Mucosa of descending colon (tissue), 3 donors: ENCODE results near the gene ABCC6. TPM values are rescaled to one million over a fixed set of nuclear protein-coding genes. Genes with fewer than 3 reads are reported as not detected.
"Not testable (repeated sequence)": the region's sequence is repeated elsewhere in the genome, so short reads cannot be mapped to it uniquely, and the experiment has no call there.

Source experiments
- ATAC-seq: fragments of 200-7000 bp; cut with Tn5 transposase; one replicate; pipeline ENCODE4 v1.9.1; 2020; ENCODE audit warnings: mild to moderate bottlenecking, moderate library complexity
- DNase-seq, 3 donors: peaks; one replicate each; pipeline ENCODE4 v3.0.0-alpha.2; 2020
- H3K36me3 ChIP-seq: fragments of 200-600 bp; one replicate; pipeline ENCODE4 v1.8.0; 2021; ENCODE audit warnings: low read depth, mild to moderate bottlenecking
- H3K4me1 ChIP-seq: fragments of 200-600 bp; one replicate; pipeline ENCODE4 v1.8.0; 2021; ENCODE audit warnings: low read depth, mild to moderate bottlenecking
- H3K4me3 ChIP-seq: fragments of 200-600 bp; one replicate; pipeline ENCODE4 v1.8.0; 2021; ENCODE audit warnings: mild to moderate bottlenecking
- H3K9me3 ChIP-seq: fragments of 200-600 bp; one replicate; pipeline ENCODE4 v1.8.0; 2021; ENCODE audit warnings: mild to moderate bottlenecking
- CTCF ChIP-seq: fragments of 200-600 bp; IDR thresholded peaks from one replicate; pipeline ENCODE4 v1.8.0; 2022; ENCODE audit warnings: antibody characterized with exemption, mild to moderate bottlenecking
- intact Hi-C, 2 donors: fragments of 100-400 bp; cut with DNase I in 1 of 2; cut with micrococcal nuclease in 1 of 2; formaldehyde crosslinking; loops; one replicate each; pipeline versions ENCODE4 v1.11.0 to v1.11.1; 2022; cut with DNase I, micrococcal nuclease
- total RNA-seq, 3 donors: library from RNA; stranded (reverse); fragmentation: NEBNext Ultra II Directional in 2 of 3; extraction: Animal tissue kit (Norgen Biotek cat#: 25700) in 2 of 3; gene quantifications; one replicate each; pipeline versions ENCODE4 v1.2.1 to v1.2.4, GENCODE V29; 2021 to 2023
- donor health status: DM: no; HTN: no; CAD: no; lungs with moderate emphysema.
- donor health status: DM: no; HTN: no; CAD: no.
- donor health status: DM: no; HTN: yes; CAD: no.

ABCC6 gene
- total RNA-seq, 3 donors from 2014 or later, result 12.2 to 34.3 (median 26.4) TPM

- no peak overlapping the region for H3K4me3 ChIP-seq
- DNase-seq (peak in 1 of 3 donors; percentile 12), ATAC-seq (no peak)
- H3K4me1 ChIP-seq, result peaks cover 6% of the 10 kb centered on the region
- intact Hi-C loops, result no loop called here
- H3K9me3 ChIP-seq, result no peaks in the 10 kb centered on the region
- no peaks in the 10 kb centered on the region for H3K36me3 ChIP-seq
- TF ChIP-seq CTCF, result no peak
Observed at GRCh38 chr16:16148755-16149154, 74.5 kb downstream of the ABCC6 start.

DNA sequence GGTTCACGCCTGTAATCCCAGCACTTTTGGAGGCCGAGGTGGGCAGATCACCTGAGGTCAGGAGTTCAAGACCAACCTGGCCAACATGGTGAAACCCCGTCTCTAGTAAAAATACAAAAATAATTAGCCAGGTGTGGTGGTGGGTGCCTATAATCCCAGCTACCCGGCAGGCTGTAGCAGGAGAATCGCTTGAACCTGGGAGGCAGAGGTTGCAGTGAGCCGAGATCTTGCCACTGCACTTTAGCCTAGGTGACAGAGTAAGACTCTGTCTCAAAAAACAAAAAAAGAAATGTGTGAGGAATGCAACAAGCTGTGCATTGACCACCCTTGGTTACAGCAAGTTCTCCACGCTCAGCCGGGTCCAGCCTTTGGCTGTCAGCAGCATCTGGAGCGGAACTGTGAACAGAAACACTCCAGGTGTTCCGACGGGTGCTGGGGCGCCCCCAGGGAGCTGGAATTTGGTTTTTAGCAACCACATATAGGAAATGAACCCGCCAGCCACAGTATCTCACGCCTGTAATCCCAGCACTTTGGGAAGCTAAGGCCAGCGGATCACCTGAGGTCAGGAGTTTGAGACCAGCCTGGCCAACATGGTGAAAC, 75.2 kb downstream of the ABCC6 start:
- H3K36me3 ChIP-seq, ATAC-seq, H3K9me3 ChIP-seq, H3K4me1 ChIP-seq, intact Hi-C loops, H3K4me3 ChIP-seq: not testable (repeated sequence)
- DNase-seq, result peak in 1 of 3 donors; percentile 16

DNA sequence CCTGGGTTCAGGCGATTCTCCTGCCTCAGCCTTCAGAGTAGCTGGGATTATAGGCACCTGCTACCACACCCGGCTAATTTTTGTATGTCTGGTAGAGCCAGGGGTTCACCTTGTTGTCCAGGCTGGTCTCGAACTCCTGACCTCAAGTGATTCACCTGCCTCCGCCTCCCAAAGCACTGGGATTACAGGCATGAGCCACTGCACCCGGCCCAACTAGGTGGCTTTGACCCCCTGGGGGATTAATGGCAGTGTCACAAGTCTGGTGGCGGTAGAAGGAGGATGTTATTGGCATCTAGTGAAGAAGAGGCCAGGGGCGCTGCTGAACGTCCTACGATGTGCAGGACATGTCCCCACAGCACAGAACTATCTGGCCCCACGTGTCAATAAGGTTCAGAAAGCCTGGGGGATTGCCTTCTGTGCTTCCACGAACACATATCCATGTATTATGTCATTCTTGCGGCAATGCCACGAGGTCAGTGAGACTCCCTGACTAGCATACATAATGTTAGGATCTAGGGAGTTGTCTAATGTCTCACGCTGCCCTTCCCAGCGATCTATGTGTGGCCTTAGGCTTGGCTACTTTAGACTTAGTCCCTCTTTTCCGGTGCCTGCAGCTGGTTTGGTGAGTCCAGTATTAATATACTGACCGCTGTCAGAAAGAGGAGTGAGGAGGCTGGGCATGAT, 75.8 kb downstream of the ABCC6 start:
- intact Hi-C loops, result no loop called here
- H3K4me3 ChIP-seq, result no peak overlapping the region
- H3K9me3 ChIP-seq, result no peaks in the 10 kb centered on the region
- ATAC-seq, result no peak
- no peaks in the 10 kb centered on the region for H3K36me3 ChIP-seq
- no peak for DNase-seq
- H3K4me1 ChIP-seq, result peaks cover 6% of the 10 kb centered on the region
- no peak for TF ChIP-seq CTCF

DNA sequence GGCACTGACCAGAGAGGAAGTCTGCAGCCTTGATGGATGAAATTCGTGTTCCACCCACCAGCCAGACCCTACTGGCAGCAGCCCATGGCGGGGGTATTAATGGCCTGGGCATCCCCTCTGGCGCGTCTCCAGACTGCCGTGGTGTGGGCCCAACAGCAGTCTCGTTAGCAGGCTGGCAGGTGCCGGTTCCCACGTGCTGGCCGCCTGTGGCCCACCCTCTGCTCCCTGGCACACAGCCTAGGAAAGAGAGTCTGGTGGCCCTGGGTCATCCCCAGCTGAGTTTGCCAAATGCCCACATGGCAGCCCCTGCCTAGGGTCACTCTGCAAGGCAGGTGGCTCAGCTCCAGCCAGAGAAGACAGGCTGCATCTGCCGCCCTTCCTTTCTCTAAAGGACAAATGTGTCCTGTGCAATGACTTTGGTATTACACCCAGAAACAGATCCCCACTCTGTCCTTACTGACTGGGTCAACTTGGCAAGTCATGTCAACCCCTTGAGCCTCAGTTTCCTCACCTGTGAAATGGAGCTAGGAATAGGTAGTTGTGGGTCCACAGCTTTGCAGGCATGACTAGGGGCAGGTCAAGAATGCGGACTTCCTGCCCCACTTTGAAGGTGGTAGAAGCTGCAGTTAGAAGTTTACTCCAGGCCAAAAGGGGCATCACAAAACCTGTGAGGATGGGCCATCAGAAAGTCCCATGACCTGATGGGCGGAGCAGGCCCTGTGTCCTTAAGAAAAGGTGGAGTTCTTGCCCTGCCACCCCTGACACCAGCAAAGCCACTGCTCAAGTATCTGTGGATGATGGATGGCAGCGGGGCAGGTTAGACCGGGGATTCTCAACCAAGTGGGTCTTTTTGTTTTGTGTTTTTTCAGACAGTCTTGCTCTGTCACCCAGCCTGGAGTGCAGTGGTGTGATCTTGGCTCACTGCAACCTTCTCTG, 76.6 kb downstream of the ABCC6 start:
- ATAC-seq, result no peak
- peak in 1 of 3 donors; percentile 35 for DNase-seq
- TF ChIP-seq CTCF, result no peak

GRCh38 chr16:16145286-16145685, 78.0 kb downstream of the ABCC6 start:
- ATAC-seq (no peak), DNase-seq (no peak)
- Histone ChIP-seq H3K4me1 (peaks cover 5% of the 10 kb centered on the region), H3K9me3 (no peaks in the 10 kb centered on the region), H3K36me3 (no peaks in the 10 kb centered on the region), H3K4me3 (no peak overlapping the region)
- no peak for TF ChIP-seq CTCF
- intact Hi-C loops, result no loop called here

More for the DNA sequence above, 76.6 kb downstream of the ABCC6 start:
- Histone ChIP-seq H3K4me3 (no peak overlapping the region), H3K4me1 (peaks cover 6% of the 10 kb centered on the region), H3K9me3 (no peaks in the 10 kb centered on the region), H3K36me3 (no peaks in the 10 kb centered on the region)
- intact Hi-C loops, result no loop called here
